H9 (cell line): ENCODE measurements around the gene SMYD4. TPM values are rescaled to one million over a fixed set of nuclear protein-coding genes. Genes with fewer than 3 reads are reported as not detected.

ENCODE experiments used
- DNase-seq: peaks from one replicate; pipeline ENCODE4 v3.0.0-alpha.2; 2017
- H2AFZ ChIP-seq: one replicate; pipeline ENCODE4 v1.6.1; 2013; ENCODE audit warnings: mild to moderate bottlenecking, low read length, control low read depth, moderate library complexity
- H2AK5ac ChIP-seq: 2 replicates; pipeline ENCODE4 v1.6.1; 2013; ENCODE audit warnings: low read length, control low read depth, mixed read lengths; ENCODE audit not compliant: insufficient read length
- H2BK120ac ChIP-seq: one replicate; pipeline ENCODE4 v1.6.1; 2013; ENCODE audit warnings: low read depth, mild to moderate bottlenecking, low read length, control low read depth, inconsistent platforms; ENCODE audit not compliant: poor library complexity, severe bottlenecking
- H2BK12ac ChIP-seq: 2 replicates; pipeline ENCODE4 v1.6.1; 2013; ENCODE audit warnings: low read length, control low read depth, mixed read lengths, low read depth; ENCODE audit not compliant: insufficient read length
- H2BK15ac ChIP-seq: 2 replicates; pipeline ENCODE4 v1.6.1; 2013; ENCODE audit warnings: low read depth, low read length, control low read depth
- H2BK20ac ChIP-seq: one replicate; pipeline ENCODE4 v1.6.1; 2013; ENCODE audit warnings: low read depth, mild to moderate bottlenecking, low read length, control low read depth, inconsistent platforms; ENCODE audit not compliant: poor library complexity, severe bottlenecking
- H2BK5ac ChIP-seq: 2 replicates; pipeline ENCODE4 v1.6.1; 2013; ENCODE audit warnings: low read length, control low read depth, mixed read lengths; ENCODE audit not compliant: insufficient read length
- H3K14ac ChIP-seq: 2 replicates; pipeline ENCODE4 v1.6.1; 2013; ENCODE audit warnings: low read length, control low read depth; ENCODE audit not compliant: insufficient read depth
- H3K18ac ChIP-seq: 2 replicates; pipeline ENCODE4 v1.6.1; 2013; ENCODE audit warnings: low read depth, mild to moderate bottlenecking, mixed read lengths, low read length, control low read depth; ENCODE audit not compliant: insufficient read length
- H3K23ac ChIP-seq: 2 replicates; pipeline ENCODE4 v1.6.1; 2013; ENCODE audit warnings: low read length, control low read depth, mixed read lengths, low read depth; ENCODE audit not compliant: insufficient read length
- H3K23me2 ChIP-seq: 2 replicates; pipeline ENCODE4 v1.6.1; 2013; ENCODE audit warnings: low read depth, mild to moderate bottlenecking, mixed read lengths, low read length, control low read depth; ENCODE audit not compliant: insufficient read length, poor library complexity, severe bottlenecking
- H3K27ac ChIP-seq: 2 replicates; pipeline ENCODE4 v1.5.1; 2013; ENCODE audit warnings: low read length, control low read depth, mixed read lengths, low read depth; ENCODE audit not compliant: insufficient read length
- H3K27me3 ChIP-seq: 2 replicates; pipeline ENCODE4 v1.6.1; 2013; ENCODE audit warnings: low read length, control low read depth, inconsistent platforms; ENCODE audit not compliant: insufficient read depth
- H3K4ac ChIP-seq: 2 replicates; pipeline ENCODE4 v1.6.1; 2013; ENCODE audit warnings: low read depth, mild to moderate bottlenecking, control low read depth, inconsistent platforms, low read length, moderate library complexity
- H3K4me1 ChIP-seq: 2 replicates; pipeline ENCODE4 v1.6.1; 2013; ENCODE audit warnings: low read length, control low read depth, inconsistent platforms; ENCODE audit not compliant: insufficient read depth
- H3K4me2 ChIP-seq: 2 replicates; pipeline ENCODE4 v1.6.1; 2013; ENCODE audit warnings: low read length, control low read depth, mixed read lengths; ENCODE audit not compliant: insufficient read length, insufficient read depth
- H3K56ac ChIP-seq: 2 replicates; pipeline ENCODE4 v1.6.1; 2013; ENCODE audit warnings: low read depth, mild to moderate bottlenecking, mixed read lengths, low read length, control low read depth; ENCODE audit not compliant: insufficient read length
- H3K79me1 ChIP-seq: 2 replicates; pipeline ENCODE4 v1.6.1; 2013; ENCODE audit warnings: low read depth, mild to moderate bottlenecking, moderate library complexity, low read length, control low read depth, inconsistent platforms; ENCODE audit not compliant: insufficient read depth, poor library complexity, severe bottlenecking
- H3K79me2 ChIP-seq: 2 replicates; pipeline ENCODE4 v1.6.1; 2013; ENCODE audit warnings: low read length, control low read depth, inconsistent platforms; ENCODE audit not compliant: insufficient read depth
- H3K9ac ChIP-seq: 2 replicates; pipeline ENCODE4 v1.6.1; 2013; ENCODE audit warnings: low read length, control low read depth, mixed read lengths; ENCODE audit not compliant: insufficient read length; ENCODE audit errors: extremely low read depth
- H3K9me3 ChIP-seq: one replicate; pipeline ENCODE4 v1.6.1; 2013; ENCODE audit warnings: low read depth, low read length, inconsistent platforms; ENCODE audit not compliant: control insufficient read depth
- H3T11ph ChIP-seq: one replicate; pipeline ENCODE4 v1.6.1; 2013; ENCODE audit warnings: mild to moderate bottlenecking, low read length, control low read depth, inconsistent platforms
- H4K20me1 ChIP-seq: one replicate; pipeline ENCODE4 v1.6.1; 2013; ENCODE audit not compliant: control insufficient read depth, insufficient read length, insufficient read depth
- H4K5ac ChIP-seq: 2 replicates; pipeline ENCODE4 v1.6.1; 2013; ENCODE audit warnings: low read depth, mild to moderate bottlenecking, mixed read lengths, low read length, control low read depth; ENCODE audit not compliant: insufficient read length
- H4K8ac ChIP-seq: replicated peaks from 2 replicates; pipeline ENCODE4 v1.6.1; 2013; ENCODE audit warnings: low read length, control low read depth, mixed read lengths, low read depth; ENCODE audit not compliant: insufficient read length
- H4K91ac ChIP-seq: 2 replicates; pipeline ENCODE4 v1.6.1; 2013; ENCODE audit warnings: low read depth, mild to moderate bottlenecking, moderate library complexity, mixed read lengths, low read length, control low read depth; ENCODE audit not compliant: insufficient read length
- H3K27ac Mint-ChIP-seq, 3 experiments: 2 replicates in 2 of 3; 3 replicates in 1 of 3; pipeline ENCODE4 v1.8.0; 2020 to 2021; ENCODE audit warnings: mixed read lengths in 3 of 3, mild to moderate bottlenecking in 1 of 3, moderate library complexity in 1 of 3
- H3K27me3 Mint-ChIP-seq: 2 replicates; pipeline ENCODE4 v1.8.0; 2021; ENCODE audit warnings: low read depth, mild to moderate bottlenecking, moderate library complexity, mixed read lengths
- H3K36me3 Mint-ChIP-seq, 3 experiments: 2 replicates in 2 of 3; 3 replicates in 1 of 3; pipeline ENCODE4 v1.8.0; 2020 to 2021; ENCODE audit warnings: low read depth in 3 of 3, mixed read lengths in 3 of 3; ENCODE audit not compliant: insufficient read depth in 1 of 3
- H3K4me1 Mint-ChIP-seq, 2 experiments: 2 replicates each; pipeline ENCODE4 v1.8.0; 2020; ENCODE audit warnings: mixed read lengths in 2 of 2
- H3K4me3 Mint-ChIP-seq, 2 experiments: 2 replicates in 1 of 2; 3 replicates in 1 of 2; pipeline ENCODE4 v1.8.0; 2020 to 2021; ENCODE audit warnings: mild to moderate bottlenecking in 2 of 2, mixed read lengths in 2 of 2, moderate library complexity in 1 of 2
- H3K9me3 Mint-ChIP-seq, 2 experiments: 2 replicates in 1 of 2; 3 replicates in 1 of 2; pipeline ENCODE4 v1.8.0; 2020; ENCODE audit warnings: mild to moderate bottlenecking in 2 of 2, mixed read lengths in 2 of 2, moderate library complexity in 1 of 2
- WGBS: extraction: QIAGEN DNeasy Blood & Tissue Kit; methylation state at CpG from one replicate; pipeline ENCODE4 v1.1.7; 2013; ENCODE audit warnings: missing lambda C conversion rate, low lambda C conversion rate, mixed read lengths; ENCODE audit not compliant: insufficient read length; ENCODE audit errors: extremely low coverage; 5-methylcytosine and 5-hydroxymethylcytosine counted together
- total RNA-seq: library from RNA; stranded (reverse); gene quantifications from 2 replicates; pipeline ENCODE4 v1.2.1, GENCODE V29; 2021
- TF ChIP-seq, protein P1 (sequence below): fragments of 200-600 bp; sonication (generic); conservative IDR thresholded peaks from 3 replicates; pipeline ENCODE4 v1.8.0; 2021; ENCODE audit warnings: antibody characterized with exemption, mild to moderate bottlenecking

The SMYD4 gene
- total RNA-seq, 1 experiment from 2014 or later: 28.8 TPM

DNA sequence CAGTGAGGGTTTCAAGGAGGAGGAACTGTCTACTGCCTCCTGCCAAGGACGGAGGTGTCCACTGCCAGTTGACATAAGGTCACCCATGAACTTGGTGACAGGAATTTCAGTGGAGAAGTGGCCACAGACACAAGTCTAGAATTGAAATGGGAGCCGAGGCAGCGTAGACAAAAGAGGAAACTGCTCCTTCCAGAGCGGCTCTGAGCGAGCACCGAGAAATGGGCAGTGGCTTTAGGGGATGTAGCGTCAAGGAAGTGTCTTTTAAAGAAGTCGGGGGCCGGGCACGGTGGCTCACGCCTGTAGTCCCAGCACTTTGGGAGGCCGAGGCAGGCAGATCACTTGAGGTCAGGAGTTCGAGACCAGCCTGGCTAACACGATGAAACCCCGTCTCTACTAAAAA is 70.9 kb downstream of the SMYD4 start:
- H2BK15ac ChIP-seq: no peak overlapping the region
- no peaks in the 10 kb centered on the region for H3K36me3 Mint-ChIP-seq
- H3K4me1 ChIP-seq: peaks cover 6% of the 10 kb centered on the region; the same call in 1 of the 2 replicates
- DNase-seq: no peak
- H3K9me3 Mint-ChIP-seq: no peaks in the 10 kb centered on the region
- no peak overlapping the region for H3K9ac ChIP-seq
- no peaks in the 10 kb centered on the region for H3K9me3 ChIP-seq
- H2BK120ac ChIP-seq: no peak overlapping the region
- H3K56ac ChIP-seq: no peak overlapping the region
- H3K14ac ChIP-seq: no peak overlapping the region
- no peak overlapping the region for H3K4me3 Mint-ChIP-seq
- no peak overlapping the region for H3K18ac ChIP-seq
- H3K23ac ChIP-seq: no peak overlapping the region
- H4K20me1 ChIP-seq: no peaks in the 10 kb centered on the region
- no CpG with 5 or more reads among the region's 15 CpGs for WGBS
- H2BK5ac ChIP-seq: no peak overlapping the region
- H3K79me2 ChIP-seq: no peaks in the 10 kb centered on the region
- no peak overlapping the region for H2AFZ ChIP-seq
- H3K79me1 ChIP-seq: no peaks in the 10 kb centered on the region
- peaks cover 5% of the 10 kb centered on the region for H3K23me2 ChIP-seq
- no peak overlapping the region for H3K4me2 ChIP-seq
- no peak overlapping the region for H4K5ac ChIP-seq
- no peak overlapping the region for H3K27ac ChIP-seq
- H2AK5ac ChIP-seq: no peak overlapping the region
- H3T11ph ChIP-seq: no peak overlapping the region
- no peak overlapping the region for H2BK12ac ChIP-seq
- H3K27me3 Mint-ChIP-seq: no peaks in the 10 kb centered on the region; the same call in none of the 2 replicates
- H2BK20ac ChIP-seq: no peak overlapping the region
- H3K27me3 ChIP-seq: no peaks in the 10 kb centered on the region
- peak overlapping the region in 2 of 3 experiments; percentile 7 to 39; a peak in 1 of 7 replicates for H3K27ac Mint-ChIP-seq
- H3K4ac ChIP-seq: no peak overlapping the region
- no peak overlapping the region for H4K8ac ChIP-seq
- H4K91ac ChIP-seq: no peak overlapping the region
- TF ChIP-seq, protein P1, sequence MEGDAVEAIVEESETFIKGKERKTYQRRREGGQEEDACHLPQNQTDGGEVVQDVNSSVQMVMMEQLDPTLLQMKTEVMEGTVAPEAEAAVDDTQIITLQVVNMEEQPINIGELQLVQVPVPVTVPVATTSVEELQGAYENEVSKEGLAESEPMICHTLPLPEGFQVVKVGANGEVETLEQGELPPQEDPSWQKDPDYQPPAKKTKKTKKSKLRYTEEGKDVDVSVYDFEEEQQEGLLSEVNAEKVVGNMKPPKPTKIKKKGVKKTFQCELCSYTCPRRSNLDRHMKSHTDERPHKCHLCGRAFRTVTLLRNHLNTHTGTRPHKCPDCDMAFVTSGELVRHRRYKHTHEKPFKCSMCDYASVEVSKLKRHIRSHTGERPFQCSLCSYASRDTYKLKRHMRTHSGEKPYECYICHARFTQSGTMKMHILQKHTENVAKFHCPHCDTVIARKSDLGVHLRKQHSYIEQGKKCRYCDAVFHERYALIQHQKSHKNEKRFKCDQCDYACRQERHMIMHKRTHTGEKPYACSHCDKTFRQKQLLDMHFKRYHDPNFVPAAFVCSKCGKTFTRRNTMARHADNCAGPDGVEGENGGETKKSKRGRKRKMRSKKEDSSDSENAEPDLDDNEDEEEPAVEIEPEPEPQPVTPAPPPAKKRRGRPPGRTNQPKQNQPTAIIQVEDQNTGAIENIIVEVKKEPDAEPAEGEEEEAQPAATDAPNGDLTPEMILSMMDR: no peak
- H3K4me1 Mint-ChIP-seq: peaks cover 35 to 40% of the 10 kb centered on the region in 2 experiments
